DOHH2 (cell line): ENCODE data around the gene FGD4.

ENCODE experiments used
- H3F3A ChIP-seq: fragments of 200-600 bp; sonication (generic), shearing (Covaris generic); 2 replicates; pipeline ENCODE4 v1.6.0; 2016; ENCODE audit warnings: antibody characterized with exemption, mild to moderate bottlenecking; ENCODE audit not compliant: control insufficient read depth, insufficient read depth
- H3K27ac ChIP-seq: fragments of 200-600 bp; sonication (generic); 2 replicates; pipeline ENCODE4 v1.5.1; 2014; ENCODE audit warnings: low read depth, mild to moderate bottlenecking, low read length, moderate library complexity
- H3K27me3 ChIP-seq: fragments of 200-600 bp; sonication (generic); 2 replicates; pipeline ENCODE4 v1.6.1; 2014; ENCODE audit warnings: mild to moderate bottlenecking, low read length, mixed read lengths; ENCODE audit not compliant: control insufficient read depth
- H3K36me3 ChIP-seq: fragments of 200-600 bp; sonication (generic); 2 replicates; pipeline ENCODE4 v1.6.1; 2014; ENCODE audit warnings: mild to moderate bottlenecking, low read length, moderate library complexity, mixed read lengths; ENCODE audit not compliant: control insufficient read depth
- H3K4me1 ChIP-seq: fragments of 200-600 bp; sonication (generic); 2 replicates; pipeline ENCODE4 v1.6.1; 2014; ENCODE audit warnings: mild to moderate bottlenecking, low read length, mixed read lengths; ENCODE audit not compliant: control insufficient read depth
- H3K4me2 ChIP-seq: fragments of 200-600 bp; sonication (generic); 2 replicates; pipeline ENCODE4 v1.6.0; 2014; ENCODE audit warnings: mild to moderate bottlenecking, low read length, moderate library complexity
- H3K4me3 ChIP-seq: fragments of 200-600 bp; sonication (generic); 2 replicates; pipeline ENCODE4 v1.5.1; 2014; ENCODE audit warnings: mild to moderate bottlenecking, low read length, mixed read lengths
- H3K79me2 ChIP-seq: fragments of 200-600 bp; sonication (generic); 2 replicates; pipeline ENCODE4 v1.6.1; 2014; ENCODE audit warnings: mild to moderate bottlenecking, low read length, mixed read lengths; ENCODE audit not compliant: control insufficient read depth
- H3K9me2 ChIP-seq: fragments of 200-600 bp; sonication (generic); replicated peaks from 2 replicates; pipeline ENCODE4 v1.6.1; 2014; ENCODE audit warnings: mild to moderate bottlenecking, low read length, mixed read lengths; ENCODE audit not compliant: control insufficient read depth
- H3K9me3 ChIP-seq: fragments of 200-600 bp; sonication (generic); 2 replicates; pipeline ENCODE4 v1.6.1; 2014; ENCODE audit warnings: antibody characterized with exemption, low read length, mixed read lengths; ENCODE audit not compliant: control insufficient read depth, insufficient read depth
- H4K20me1 ChIP-seq: fragments of 200-600 bp; sonication (generic); 2 replicates; pipeline ENCODE4 v1.6.0; 2014; ENCODE audit warnings: low read depth, mild to moderate bottlenecking, antibody characterized with exemption, low read length, moderate library complexity; ENCODE audit not compliant: control insufficient read depth, insufficient read depth
- EZH2phosphoT487 ChIP-seq: fragments of 200-600 bp; sonication (generic); IDR thresholded peaks from 2 replicates; pipeline ENCODE4 v1.6.1; 2017; ENCODE audit warnings: borderline replicate concordance, mild to moderate bottlenecking, antibody characterized with exemption, low read length, moderate library complexity, mixed read lengths
- TF ChIP-seq, protein P1 (sequence below): fragments of 200-600 bp; sonication (generic); IDR thresholded peaks from one replicate; pipeline ENCODE4 v1.5.1; 2014; ENCODE audit warnings: antibody characterized with exemption, mild to moderate bottlenecking, low read depth, low read length; ENCODE audit not compliant: poor library complexity, severe bottlenecking

Gene FGD4

DNA sequence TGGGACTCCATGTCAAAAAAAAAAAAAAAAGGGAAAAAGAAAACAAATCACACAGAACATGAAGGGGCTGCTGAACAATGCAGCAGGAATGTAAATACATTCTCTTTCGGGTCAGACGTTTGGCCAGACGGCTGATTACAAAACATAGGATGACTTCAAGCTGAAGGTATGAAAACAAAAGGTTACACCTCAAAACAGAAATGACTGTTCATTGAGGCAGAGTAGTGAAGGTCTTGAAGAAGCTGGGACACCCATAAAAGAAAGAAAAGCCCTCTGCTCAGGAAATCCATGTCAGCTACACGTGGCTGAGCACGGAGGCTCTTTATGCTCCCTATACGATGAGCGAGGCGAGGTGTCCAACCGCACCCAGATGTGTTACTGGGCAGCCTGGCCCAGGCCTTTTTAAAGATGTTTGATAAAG, 37.7 kb downstream of the FGD4 start:
- Histone ChIP-seq H3K4me2 (no peak overlapping the region), H4K20me1 (no peaks in the 10 kb centered on the region), H3K4me3 (no peak overlapping the region)

DNA sequence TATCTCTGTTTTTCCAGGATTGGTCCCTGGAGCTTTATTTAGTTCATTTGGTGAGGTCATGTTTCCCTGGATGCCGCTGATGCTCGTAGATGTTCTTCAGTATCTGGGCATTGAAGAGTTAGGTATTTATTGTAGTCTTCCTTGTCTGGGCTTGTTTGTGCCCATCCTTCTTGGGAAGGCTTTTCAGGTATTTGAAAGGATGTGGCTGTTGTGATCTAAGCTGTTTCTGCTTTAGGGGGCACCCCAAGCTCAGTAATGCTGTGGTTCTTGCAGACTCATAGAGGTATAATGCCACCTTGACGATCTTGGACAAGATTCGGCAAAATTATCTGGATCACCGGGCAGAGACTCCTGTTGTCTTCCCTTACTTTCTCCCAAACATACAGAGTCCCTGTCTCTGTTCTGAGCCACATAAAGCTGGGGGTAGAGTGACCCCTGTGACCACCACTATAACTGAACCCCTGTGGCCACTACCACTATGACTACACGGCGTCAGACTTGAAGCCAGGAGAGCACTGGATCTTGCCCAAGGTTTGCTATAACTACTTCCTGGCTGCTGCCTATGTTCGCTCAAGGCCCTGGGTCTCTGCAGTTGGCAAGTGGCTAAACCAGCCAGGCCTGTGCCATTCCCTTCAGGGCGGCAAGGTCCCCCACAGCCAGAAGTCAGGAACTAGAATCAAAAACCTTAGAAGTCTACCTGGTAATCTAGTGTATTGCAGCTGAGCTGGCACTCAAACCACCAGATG, 40.9 kb downstream of the FGD4 start:
- TF ChIP-seq, protein P1, sequence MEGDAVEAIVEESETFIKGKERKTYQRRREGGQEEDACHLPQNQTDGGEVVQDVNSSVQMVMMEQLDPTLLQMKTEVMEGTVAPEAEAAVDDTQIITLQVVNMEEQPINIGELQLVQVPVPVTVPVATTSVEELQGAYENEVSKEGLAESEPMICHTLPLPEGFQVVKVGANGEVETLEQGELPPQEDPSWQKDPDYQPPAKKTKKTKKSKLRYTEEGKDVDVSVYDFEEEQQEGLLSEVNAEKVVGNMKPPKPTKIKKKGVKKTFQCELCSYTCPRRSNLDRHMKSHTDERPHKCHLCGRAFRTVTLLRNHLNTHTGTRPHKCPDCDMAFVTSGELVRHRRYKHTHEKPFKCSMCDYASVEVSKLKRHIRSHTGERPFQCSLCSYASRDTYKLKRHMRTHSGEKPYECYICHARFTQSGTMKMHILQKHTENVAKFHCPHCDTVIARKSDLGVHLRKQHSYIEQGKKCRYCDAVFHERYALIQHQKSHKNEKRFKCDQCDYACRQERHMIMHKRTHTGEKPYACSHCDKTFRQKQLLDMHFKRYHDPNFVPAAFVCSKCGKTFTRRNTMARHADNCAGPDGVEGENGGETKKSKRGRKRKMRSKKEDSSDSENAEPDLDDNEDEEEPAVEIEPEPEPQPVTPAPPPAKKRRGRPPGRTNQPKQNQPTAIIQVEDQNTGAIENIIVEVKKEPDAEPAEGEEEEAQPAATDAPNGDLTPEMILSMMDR: peak; percentile 19
- TF ChIP-seq EZH2phosphoT487: no peak
- Histone ChIP-seq H3F3A (no peaks in the 10 kb centered on the region), H3K9me3 (no peaks in the 10 kb centered on the region), H3K9me2 (no peaks in the 10 kb centered on the region), H3K4me3 (no peak overlapping the region), H4K20me1 (no peaks in the 10 kb centered on the region), H3K27ac (no peak overlapping the region), H3K36me3 (no peaks in the 10 kb centered on the region), H3K4me2 (no peak overlapping the region), H3K27me3 (no peaks in the 10 kb centered on the region), H3K4me1 (peaks cover 6% of the 10 kb centered on the region), H3K79me2 (no peaks in the 10 kb centered on the region)

More for the DNA sequence above, 37.7 kb downstream of the FGD4 start:
- Histone ChIP-seq H3K27ac (no peak overlapping the region), H3K27me3 (no peaks in the 10 kb centered on the region), H3K36me3 (no peaks in the 10 kb centered on the region), H3F3A (no peaks in the 10 kb centered on the region), H3K4me1 (no peaks in the 10 kb centered on the region), H3K9me2 (no peaks in the 10 kb centered on the region), H3K9me3 (no peaks in the 10 kb centered on the region), H3K79me2 (no peaks in the 10 kb centered on the region)
- TF ChIP-seq, protein P1: no peak
- no peak for TF ChIP-seq EZH2phosphoT487

DNA sequence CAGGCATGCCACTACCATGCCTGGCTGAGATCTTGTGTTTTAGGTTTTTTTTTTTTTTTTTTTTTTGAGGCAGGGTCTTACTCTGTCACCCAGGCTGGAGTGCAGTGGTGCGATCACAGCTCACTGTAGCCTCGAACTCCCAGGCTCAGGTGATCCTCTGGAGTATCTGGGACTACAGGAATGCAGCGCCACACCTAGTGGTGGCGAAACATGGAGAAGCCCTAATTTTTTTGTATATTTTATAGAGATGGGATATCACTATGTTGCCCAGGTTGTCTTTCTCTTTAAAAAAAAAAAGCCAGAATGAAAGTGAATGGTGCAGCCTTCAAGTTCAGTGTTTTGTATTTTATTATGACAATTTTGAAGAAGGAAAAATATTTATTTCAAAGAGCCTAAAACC, 44.1 kb downstream of the FGD4 start:
- H3K4me2 ChIP-seq: no peak overlapping the region

More for the DNA sequence above, 44.1 kb downstream of the FGD4 start:
- no peak overlapping the region for H3K4me3 ChIP-seq
- no peak for TF ChIP-seq EZH2phosphoT487
- TF ChIP-seq, protein P1: no peak
- H4K20me1 ChIP-seq: no peaks in the 10 kb centered on the region
- no peaks in the 10 kb centered on the region for H3K9me3 ChIP-seq
- H3K36me3 ChIP-seq: no peaks in the 10 kb centered on the region
- no peaks in the 10 kb centered on the region for H3F3A ChIP-seq
- no peaks in the 10 kb centered on the region for H3K27me3 ChIP-seq
- no peak overlapping the region for H3K27ac ChIP-seq
- peaks cover 9% of the 10 kb centered on the region for H3K4me1 ChIP-seq
- H3K79me2 ChIP-seq: no peaks in the 10 kb centered on the region
- no peaks in the 10 kb centered on the region for H3K9me2 ChIP-seq
